Glutamatergic neuron (in vitro differentiated cells): Measurements from ENCODE around the gene C10orf67. TPM values are rescaled to one million over a fixed set of nuclear protein-coding genes. Genes with fewer than 3 reads are reported as not detected.

Experiments used
- DNase-seq: peaks from one replicate; pipeline ENCODE4 v3.0.0; 2022
- H3K27ac Mint-ChIP-seq: one replicate; pipeline ENCODE4 v1.8.0; 2020; ENCODE audit warnings: mild to moderate bottlenecking, mixed read lengths, inconsistent platforms; ENCODE audit not compliant: unreplicated experiment
- H3K27me3 Mint-ChIP-seq: one replicate; pipeline ENCODE4 v1.8.0; 2020; ENCODE audit warnings: mild to moderate bottlenecking, moderate library complexity, mixed read lengths, inconsistent platforms; ENCODE audit not compliant: unreplicated experiment
- H3K36me3 Mint-ChIP-seq: one replicate; pipeline ENCODE4 v1.8.0; 2020; ENCODE audit warnings: mild to moderate bottlenecking, mixed read lengths, inconsistent platforms; ENCODE audit not compliant: unreplicated experiment
- H3K4me1 Mint-ChIP-seq: one replicate; pipeline ENCODE4 v1.8.0; 2020; ENCODE audit warnings: mild to moderate bottlenecking, low read depth, mixed read lengths, inconsistent platforms; ENCODE audit not compliant: unreplicated experiment
- H3K4me3 Mint-ChIP-seq: one replicate; pipeline ENCODE4 v1.8.0; 2020; ENCODE audit warnings: mild to moderate bottlenecking, mixed read lengths, inconsistent platforms; ENCODE audit not compliant: unreplicated experiment
- H3K9me3 Mint-ChIP-seq: one replicate; pipeline ENCODE4 v1.8.0; 2020; ENCODE audit warnings: mild to moderate bottlenecking, moderate library complexity, mixed read lengths, inconsistent platforms; ENCODE audit not compliant: unreplicated experiment
- total RNA-seq: library from RNA; stranded (reverse); fragmentation: NEBNext Ultra II Directional; extraction: Animal tissue kit (Norgen Biotek cat#: 25700); gene quantifications from one replicate; pipeline ENCODE4 v1.2.1, GENCODE V29; 2021; ENCODE audit not compliant: unreplicated experiment
- TF ChIP-seq, protein P1 (sequence below): fragments of 200-600 bp; sonication (generic); IDR thresholded peaks from one replicate; pipeline ENCODE4 v1.5.0; 2021; ENCODE audit not compliant: partially characterized antibody, unreplicated experiment

Gene C10orf67
- total RNA-seq, 1 donor from 2014 or later: not detected

DNA sequence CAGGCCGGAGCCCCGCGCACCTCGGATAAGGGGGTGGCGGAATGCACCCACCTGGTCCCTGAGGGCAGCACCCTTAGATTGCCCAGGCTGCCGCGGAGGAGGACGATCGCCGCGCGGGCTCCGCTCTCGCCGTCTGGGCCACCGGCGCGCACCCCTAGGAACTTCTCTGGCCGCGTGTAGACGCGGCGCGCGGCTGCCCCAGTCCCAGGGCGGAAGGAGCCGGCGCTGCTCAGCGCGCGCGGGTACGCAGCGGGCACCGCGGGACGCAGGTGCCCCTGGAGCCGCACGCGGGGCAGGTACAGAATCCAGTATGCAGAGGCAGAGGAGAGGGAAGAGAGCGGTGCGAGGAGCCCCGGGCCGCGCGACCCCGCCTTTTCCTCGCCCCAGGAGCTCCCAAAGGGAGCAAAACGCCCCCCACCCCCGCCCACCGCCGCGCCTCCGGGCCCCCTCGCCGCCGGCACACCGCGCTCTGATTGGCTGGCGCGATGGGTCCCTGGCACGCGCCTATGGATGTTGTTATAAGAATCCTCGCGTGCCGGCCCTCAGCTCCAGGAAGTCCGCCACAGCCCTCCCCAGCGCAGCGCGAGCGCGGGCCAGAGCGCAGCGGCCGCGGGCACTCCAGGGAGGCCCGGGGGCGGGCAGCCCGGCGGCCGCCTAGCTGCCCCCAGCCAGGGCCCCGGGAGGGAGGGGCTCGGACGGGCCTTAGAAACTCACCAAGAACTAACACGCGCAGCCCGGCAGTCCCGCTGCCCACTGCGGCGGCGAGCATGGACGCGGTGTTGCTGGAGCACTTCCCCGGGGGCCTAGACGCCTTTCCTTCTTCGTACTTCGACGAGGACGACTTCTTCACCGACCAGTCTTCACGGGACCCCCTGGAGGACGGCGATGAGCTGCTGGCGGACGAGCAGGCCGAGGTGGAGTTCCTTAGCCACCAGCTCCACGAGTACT, 152.6 kb downstream of the C10orf67 start, which contains the start of gene PTF1A:
Gene PTF1A (plus strand): TSS at position 549 of the 948 bp plus-strand sequence. CDS start 219 bp downstream, at position 768.
- no peaks in the 10 kb centered on the region for H3K36me3 Mint-ChIP-seq
- DNase-seq: peak; percentile 44
- TF ChIP-seq, protein P1, sequence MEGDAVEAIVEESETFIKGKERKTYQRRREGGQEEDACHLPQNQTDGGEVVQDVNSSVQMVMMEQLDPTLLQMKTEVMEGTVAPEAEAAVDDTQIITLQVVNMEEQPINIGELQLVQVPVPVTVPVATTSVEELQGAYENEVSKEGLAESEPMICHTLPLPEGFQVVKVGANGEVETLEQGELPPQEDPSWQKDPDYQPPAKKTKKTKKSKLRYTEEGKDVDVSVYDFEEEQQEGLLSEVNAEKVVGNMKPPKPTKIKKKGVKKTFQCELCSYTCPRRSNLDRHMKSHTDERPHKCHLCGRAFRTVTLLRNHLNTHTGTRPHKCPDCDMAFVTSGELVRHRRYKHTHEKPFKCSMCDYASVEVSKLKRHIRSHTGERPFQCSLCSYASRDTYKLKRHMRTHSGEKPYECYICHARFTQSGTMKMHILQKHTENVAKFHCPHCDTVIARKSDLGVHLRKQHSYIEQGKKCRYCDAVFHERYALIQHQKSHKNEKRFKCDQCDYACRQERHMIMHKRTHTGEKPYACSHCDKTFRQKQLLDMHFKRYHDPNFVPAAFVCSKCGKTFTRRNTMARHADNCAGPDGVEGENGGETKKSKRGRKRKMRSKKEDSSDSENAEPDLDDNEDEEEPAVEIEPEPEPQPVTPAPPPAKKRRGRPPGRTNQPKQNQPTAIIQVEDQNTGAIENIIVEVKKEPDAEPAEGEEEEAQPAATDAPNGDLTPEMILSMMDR: no peak
- H3K27ac Mint-ChIP-seq: no peak within 1 kb of the TSS
- peaks cover 4% of the 10 kb centered on the region for H3K4me1 Mint-ChIP-seq
- H3K4me3 Mint-ChIP-seq: peak within 1 kb of the TSS; percentile 76
- H3K27me3 Mint-ChIP-seq: peaks cover 46% of the 10 kb centered on the region
- H3K9me3 Mint-ChIP-seq: peaks cover 13% of the 10 kb centered on the region

DNA sequence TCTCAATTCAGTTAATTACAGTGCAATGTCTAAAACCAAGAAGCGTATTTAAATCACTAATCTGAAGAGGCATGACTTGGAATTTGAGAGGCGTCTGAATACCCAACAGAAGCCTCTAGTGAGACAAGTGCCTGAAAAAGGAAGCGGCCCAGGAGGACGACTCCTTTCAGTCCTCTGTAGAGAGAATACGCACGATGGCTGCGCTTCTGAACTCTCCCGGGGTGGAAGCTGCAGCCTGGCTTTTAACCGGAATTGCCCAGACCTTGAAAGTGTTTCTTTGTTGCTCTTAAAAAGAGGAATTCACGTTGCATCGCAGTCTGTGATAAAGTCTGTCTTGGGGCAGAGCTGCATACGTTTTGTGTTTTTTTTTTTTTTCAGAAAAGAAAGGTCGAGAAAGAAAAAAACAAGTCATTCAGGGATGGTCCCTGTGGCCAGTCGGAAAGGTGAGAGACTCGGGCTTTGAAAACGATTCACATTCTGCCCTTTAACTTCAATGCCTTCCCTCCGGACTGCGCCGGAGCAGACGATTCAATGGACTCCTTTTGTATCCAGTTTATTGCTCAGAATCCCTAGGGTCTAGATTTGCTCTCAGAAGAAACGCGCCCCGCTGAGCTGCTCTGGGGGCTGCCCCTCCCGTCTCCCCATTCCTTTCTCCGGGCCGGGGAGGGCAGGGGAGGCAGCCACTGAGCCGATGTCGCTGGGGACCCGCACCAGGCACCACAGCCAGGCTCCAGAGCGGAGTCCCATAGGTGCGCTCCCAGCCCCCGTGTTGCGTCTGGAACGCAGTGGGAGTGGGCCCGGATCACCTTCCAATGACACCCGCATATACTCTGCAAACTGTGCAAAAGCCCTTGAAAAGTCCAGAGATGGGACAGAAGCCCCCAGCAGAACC, 153.5 kb downstream of the C10orf67 start:
- TF ChIP-seq, protein P1: no peak
- Mint-ChIP-seq H3K27me3 (peaks cover 38% of the 10 kb centered on the region), H3K9me3 (peaks cover 10% of the 10 kb centered on the region), H3K36me3 (no peaks in the 10 kb centered on the region), H3K4me3 (peak overlapping the region; percentile 22), H3K4me1 (peaks cover 4% of the 10 kb centered on the region), H3K27ac (no peak overlapping the region)
- DNase-seq: no peak

DNA sequence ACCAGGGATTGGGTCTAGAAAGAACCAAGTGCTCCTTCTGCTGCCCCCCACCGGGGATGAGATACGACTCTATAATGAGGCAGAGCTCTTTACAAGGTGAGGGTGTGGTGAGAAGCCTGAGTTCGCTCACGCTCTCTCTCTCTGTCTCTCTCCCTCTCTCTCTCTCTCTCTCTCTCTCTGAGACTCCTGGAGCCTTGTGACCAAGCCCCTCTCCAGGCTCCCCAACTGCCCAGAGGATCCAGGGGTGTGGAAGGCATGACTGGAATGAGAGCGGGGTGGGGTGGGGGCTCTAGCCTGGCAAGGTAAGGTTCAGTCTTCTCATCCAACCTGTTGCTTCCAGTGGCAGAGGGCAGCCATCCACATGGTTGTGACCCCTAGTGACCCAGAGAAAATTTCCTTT, 155.6 kb downstream of the C10orf67 start:
- Mint-ChIP-seq H3K27me3 (peaks cover 31% of the 10 kb centered on the region), H3K4me1 (peaks cover 4% of the 10 kb centered on the region), H3K27ac (no peak overlapping the region), H3K9me3 (peaks cover 8% of the 10 kb centered on the region), H3K4me3 (no peak overlapping the region), H3K36me3 (no peaks in the 10 kb centered on the region)
- TF ChIP-seq, protein P1: no peak
- no peak for DNase-seq

DNA sequence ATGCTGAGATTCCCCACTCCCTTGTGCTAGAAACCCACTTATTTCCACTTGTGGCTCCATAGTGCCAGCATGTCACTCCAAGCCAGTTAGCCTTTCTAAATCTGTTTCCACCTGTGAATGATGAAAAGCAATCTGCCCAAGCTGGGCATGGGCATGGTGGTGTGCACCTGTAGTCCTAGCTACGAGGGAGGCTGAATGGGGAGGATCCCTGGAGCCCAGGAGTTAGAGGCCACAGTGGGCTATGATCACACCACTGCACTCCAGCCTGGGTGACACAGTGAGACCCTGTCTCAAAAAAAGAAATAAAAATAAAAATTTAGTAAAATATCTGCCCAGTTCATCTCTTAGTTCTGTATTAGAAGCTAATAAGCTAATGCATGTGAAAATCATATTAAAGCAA, 157.4 kb downstream of the C10orf67 start:
- H3K9me3 Mint-ChIP-seq: peaks cover 5% of the 10 kb centered on the region
- H3K27me3 Mint-ChIP-seq: peaks cover 25% of the 10 kb centered on the region
- H3K27ac Mint-ChIP-seq: no peak overlapping the region
- TF ChIP-seq, protein P1: no peak
- no peaks in the 10 kb centered on the region for H3K36me3 Mint-ChIP-seq
- H3K4me1 Mint-ChIP-seq: peaks cover 4% of the 10 kb centered on the region
- no peak overlapping the region for H3K4me3 Mint-ChIP-seq
- DNase-seq: no peak
